ENCODE results near the gene CUX1.

- TF ChIP-seq POLR2A (IDR thresholded peaks at IDR 0.05): no peak
- TF ChIP-seq CTCF (IDR thresholded peaks at IDR 0.05): no peak
Measured at GRCh38 chr7:102140952-102141370, 323.5 kb downstream of the CUX1 start.

All from lower leg skin (tissue), 3 donors.